HTR-8/SVneo (cell line): Measurements from ENCODE around the gene SORT1.
A peak's percentile ranks its signal among the peaks of the same experiment; 100 is the strongest.

Source experiments
- DNase-seq: peaks from one replicate; pipeline ENCODE4 v3.0.0; 2011; ENCODE audit warnings: low spot score, mixed read lengths; ENCODE audit not compliant: insufficient read length
- FAIRE-seq: peaks from 2 replicates; lab custom pipeline; 2011; peaks lifted over from hg19 to GRCh38; lab: Jason Lieb, UNC

SORT1 gene

GRCh38 chr1:109351457-109351856, 46.3 kb downstream of the SORT1 start:
- DNase-seq (no peak), FAIRE-seq (no peak)

DNA sequence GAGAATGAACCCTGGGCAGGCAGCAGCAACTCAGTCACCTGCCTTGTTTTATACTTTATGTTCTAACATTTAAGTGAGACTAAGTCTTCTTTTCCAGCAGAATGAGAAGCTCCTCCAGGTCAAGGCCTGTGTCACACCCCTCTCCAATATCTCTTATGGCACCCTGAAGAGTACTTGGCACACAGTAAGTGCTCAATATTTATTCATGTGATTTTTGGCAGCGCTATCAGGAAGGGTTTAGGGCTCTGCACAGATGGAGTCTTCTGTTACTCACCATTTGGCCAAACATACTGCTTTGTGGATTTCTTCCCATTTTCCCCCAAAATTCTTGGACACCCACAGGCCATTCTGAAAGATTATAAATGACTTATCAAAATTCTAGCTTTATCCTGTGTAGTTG, 47.1 kb downstream of the SORT1 start:
- DNase-seq = no peak
- FAIRE-seq = no peak

DNA sequence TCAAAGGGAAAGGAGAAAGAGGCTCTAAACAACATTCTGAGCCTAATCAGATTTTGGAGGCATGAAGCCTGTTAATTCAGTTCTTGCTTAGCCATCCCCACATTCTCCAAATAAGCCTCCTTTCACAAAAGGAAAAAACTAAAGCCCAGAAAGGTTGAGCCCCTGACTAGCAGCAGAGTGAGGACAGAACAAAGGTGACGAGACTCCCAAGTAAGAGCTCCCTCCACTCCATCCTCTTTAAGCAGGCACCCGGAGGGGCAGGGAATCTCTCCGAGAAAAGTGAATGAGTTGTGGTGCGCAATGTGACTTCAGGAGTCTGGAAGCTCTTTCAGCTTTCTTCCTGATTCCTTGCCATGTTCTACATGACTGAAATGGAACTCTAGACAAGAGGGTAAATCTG, 47.5 kb downstream of the SORT1 start:
- DNase-seq (no peak), FAIRE-seq (no peak)

DNA sequence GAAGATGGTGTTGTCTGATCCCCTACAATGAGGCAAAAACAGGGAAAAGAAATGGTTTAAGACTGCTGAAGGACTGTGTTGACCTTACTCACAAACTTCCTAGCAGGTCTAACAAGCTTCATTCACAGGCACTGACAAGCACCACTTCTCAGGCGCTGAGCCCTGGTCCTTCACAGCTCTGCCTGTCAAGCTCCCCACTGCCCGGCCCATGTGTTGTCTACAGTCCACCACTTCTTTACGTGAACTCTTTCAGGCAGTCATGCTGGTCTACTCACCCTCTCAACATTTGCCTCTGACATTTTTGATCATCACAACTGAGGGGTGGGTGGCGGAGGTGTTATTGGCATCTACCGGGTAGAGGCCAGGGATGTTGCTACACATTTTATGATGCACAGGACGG, 50.2 kb downstream of the SORT1 start:
- DNase-seq = no peak
- FAIRE-seq = no peak

- DNase-seq (no peak), FAIRE-seq (no peak)
Observed at GRCh38 chr1:109341944-109342930, 55.5 kb downstream of the SORT1 start.

- no peak for DNase-seq
- no peak for FAIRE-seq
Observed at GRCh38 chr1:109338608-109339007, 59.1 kb downstream of the SORT1 start.

GRCh38 chr1:109338091-109338490, 59.6 kb downstream of the SORT1 start:
- no peak for FAIRE-seq
- no peak for DNase-seq

- DNase-seq (no peak), FAIRE-seq (no peak)
Observed at GRCh38 chr1:109335091-109335490, 62.6 kb downstream of the SORT1 start.

DNA sequence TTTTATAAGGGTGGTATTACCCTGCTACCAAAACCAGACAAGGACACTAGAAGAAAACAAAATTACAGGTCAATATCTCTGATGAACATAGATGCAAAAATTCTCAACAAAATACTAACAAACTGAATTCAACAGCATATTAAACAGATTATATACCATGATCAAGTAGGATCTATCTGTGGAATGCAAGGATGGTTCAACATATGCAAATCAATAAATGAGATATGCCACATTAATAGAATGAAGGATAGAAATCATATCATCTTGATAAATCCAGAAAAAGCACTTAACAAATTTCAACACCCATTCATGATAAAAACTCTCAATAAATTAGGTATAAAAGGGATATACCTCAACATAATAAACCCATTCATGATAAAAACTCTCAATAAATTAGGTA, 66.6 kb downstream of the SORT1 start:
- no peak for FAIRE-seq

GRCh38 chr1:109327285-109327684, 70.4 kb downstream of the SORT1 start:
- DNase-seq (no peak), FAIRE-seq (no peak)

More for the DNA sequence above, 66.6 kb downstream of the SORT1 start:
- DNase-seq = no peak

GRCh38 chr1:109322974-109323373, 74.7 kb downstream of the SORT1 start:
- FAIRE-seq (no peak), DNase-seq (no peak)

- no peak for FAIRE-seq
- no peak for DNase-seq
Observed at GRCh38 chr1:109319114-109319513, 78.6 kb downstream of the SORT1 start.

DNA sequence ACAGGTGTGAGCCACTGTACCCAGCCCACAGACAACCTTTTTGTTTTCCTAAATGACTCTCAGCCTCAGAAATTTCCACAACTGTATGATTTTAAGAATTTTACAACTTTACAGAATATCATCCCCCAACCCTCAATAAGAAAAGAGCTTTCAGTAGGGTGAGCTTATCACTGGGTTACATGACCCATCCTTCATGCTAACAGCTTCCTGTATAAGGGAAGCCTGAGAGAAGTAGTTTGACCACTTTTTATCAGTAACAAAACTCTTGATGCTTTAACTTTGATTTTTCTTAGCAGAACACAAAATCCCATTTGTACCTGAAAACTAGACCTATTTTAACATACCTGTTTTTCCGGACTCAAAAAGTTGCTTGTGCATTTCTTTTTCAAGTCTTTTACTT, 81.2 kb downstream of the SORT1 start:
- DNase-seq = no peak

GRCh38 chr1:109315288-109315687, 82.4 kb downstream of the SORT1 start:
- FAIRE-seq = no peak

More for the DNA sequence above, 81.2 kb downstream of the SORT1 start:
- FAIRE-seq = no peak

GRCh38 chr1:109314795-109315194, 82.9 kb downstream of the SORT1 start:
- DNase-seq = no peak
- FAIRE-seq = no peak

More at GRCh38 chr1:109315288-109315687, 82.4 kb downstream of the SORT1 start:
- DNase-seq = no peak

GRCh38 chr1:109312978-109313775, 84.5 kb downstream of the SORT1 start:
- DNase-seq (no peak), FAIRE-seq (no peak)

DNA sequence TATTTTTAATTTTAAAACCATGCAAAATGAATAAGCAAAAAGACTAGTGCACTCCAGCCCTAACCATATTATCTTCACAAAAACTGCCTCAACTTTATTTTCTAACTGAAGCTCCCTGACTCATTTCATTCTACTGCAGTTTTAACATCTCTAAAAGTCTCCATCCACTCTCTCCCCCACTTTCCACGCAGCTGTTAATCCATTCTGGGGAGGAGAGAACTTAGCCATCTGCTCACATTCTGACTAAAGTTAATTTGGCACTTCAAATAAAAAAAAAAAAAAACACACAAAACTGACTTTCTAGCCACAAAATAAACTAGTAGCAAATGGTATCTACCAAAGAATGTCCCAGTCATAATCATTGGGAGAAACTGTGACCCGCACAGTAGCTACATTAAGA, 85.5 kb downstream of the SORT1 start:
- FAIRE-seq = no peak
- no peak for DNase-seq

- no peak for FAIRE-seq
- no peak for DNase-seq
Observed at GRCh38 chr1:109309347-109309746, 88.4 kb downstream of the SORT1 start.

- FAIRE-seq (no peak), DNase-seq (peak; percentile 14)
Observed at GRCh38 chr1:109307274-109308021, 90.3 kb downstream of the SORT1 start.

DNA sequence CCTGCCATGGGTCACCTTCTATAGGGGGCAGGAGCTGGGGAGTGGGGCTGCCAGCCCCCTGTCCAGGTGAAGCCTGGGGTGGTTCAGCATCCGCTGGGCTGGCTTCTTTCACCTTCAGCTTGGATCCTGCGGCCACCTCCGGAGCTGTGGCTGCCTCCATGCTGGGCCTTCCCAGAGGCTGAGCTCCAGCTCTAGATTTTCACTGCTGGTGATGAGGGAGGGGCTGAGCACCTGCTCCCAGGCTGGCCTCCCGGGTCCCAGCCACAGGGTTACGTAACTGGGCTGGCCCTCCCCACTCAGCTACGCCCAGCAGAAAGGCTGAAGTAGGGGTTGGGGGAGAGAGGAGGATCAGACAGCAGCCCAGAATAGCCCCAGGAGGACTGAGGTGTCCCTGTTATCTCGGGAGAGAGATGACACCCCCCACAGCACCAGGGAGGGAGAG, 90.9 kb downstream of the SORT1 start, which contains the start of gene MYBPHL:
Gene MYBPHL (minus strand): TSS at position 180 of the 442 bp plus-strand sequence. CDS start 20 bp downstream, at position 160.
- FAIRE-seq = no peak
- no peak for DNase-seq
